DOHH2 (cell line): ENCODE results near the gene FAM193A.

Experiments
- EZH2phosphoT487 ChIP-seq: fragments of 200-600 bp; sonication (generic); IDR thresholded peaks from 2 replicates; pipeline ENCODE4 v1.6.1; 2017; ENCODE audit warnings: borderline replicate concordance, mild to moderate bottlenecking, antibody characterized with exemption, low read length, moderate library complexity, mixed read lengths
- TF ChIP-seq, protein P1 (sequence below): fragments of 200-600 bp; sonication (generic); IDR thresholded peaks from one replicate; pipeline ENCODE4 v1.5.1; 2014; ENCODE audit warnings: antibody characterized with exemption, mild to moderate bottlenecking, low read depth, low read length; ENCODE audit not compliant: poor library complexity, severe bottlenecking

DNA sequence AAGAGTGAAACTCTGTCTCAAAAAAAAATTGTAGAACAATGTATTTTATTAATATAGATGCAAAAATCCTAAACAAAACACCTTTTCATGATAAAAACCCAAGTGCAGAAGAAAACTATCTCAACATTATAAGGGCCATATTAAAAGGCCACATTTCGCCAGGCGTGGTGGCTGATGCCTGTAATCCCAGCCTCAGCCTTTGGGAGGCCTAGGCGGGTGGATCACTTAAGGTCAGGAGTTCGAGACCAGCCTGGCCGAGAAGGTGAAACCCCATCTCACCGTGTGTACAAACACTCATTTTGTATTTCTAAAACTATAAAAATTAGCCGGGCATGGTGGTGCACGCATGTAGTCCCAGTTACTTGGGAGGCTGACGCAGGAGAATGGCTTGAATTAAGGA lies 9.9 kb upstream of the FAM193A start:
- TF ChIP-seq, protein P1, sequence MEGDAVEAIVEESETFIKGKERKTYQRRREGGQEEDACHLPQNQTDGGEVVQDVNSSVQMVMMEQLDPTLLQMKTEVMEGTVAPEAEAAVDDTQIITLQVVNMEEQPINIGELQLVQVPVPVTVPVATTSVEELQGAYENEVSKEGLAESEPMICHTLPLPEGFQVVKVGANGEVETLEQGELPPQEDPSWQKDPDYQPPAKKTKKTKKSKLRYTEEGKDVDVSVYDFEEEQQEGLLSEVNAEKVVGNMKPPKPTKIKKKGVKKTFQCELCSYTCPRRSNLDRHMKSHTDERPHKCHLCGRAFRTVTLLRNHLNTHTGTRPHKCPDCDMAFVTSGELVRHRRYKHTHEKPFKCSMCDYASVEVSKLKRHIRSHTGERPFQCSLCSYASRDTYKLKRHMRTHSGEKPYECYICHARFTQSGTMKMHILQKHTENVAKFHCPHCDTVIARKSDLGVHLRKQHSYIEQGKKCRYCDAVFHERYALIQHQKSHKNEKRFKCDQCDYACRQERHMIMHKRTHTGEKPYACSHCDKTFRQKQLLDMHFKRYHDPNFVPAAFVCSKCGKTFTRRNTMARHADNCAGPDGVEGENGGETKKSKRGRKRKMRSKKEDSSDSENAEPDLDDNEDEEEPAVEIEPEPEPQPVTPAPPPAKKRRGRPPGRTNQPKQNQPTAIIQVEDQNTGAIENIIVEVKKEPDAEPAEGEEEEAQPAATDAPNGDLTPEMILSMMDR: no peak
- no peak for TF ChIP-seq EZH2phosphoT487
